IPS-11a (cell line): ENCODE data around the gene TMEM89.

ENCODE experiments used
- H3K4me3 ChIP-seq: one replicate; pipeline ENCODE4 v1.5.1; 2013; ENCODE audit warnings: low read depth, low read length, control low read depth

TMEM89 gene

DNA sequence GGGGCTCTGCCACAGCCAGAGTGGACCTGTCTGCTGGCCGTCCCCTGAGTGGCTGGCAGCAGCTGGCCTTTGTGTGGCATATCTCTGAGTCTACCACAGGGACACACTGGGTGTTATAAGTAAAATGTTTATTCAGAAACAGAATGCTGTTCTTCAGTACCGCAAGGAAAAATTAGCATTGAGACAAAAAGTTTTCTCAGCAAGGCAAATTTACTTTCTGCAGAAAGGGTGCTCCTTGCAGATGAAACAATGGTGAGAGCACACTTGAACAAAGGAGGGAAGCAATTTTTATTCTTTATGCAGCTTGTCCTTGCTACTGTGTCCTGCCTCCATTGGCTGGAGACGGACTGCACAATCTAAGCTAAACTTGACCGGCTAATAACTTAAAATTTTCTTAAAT is 4.0 kb downstream of the TMEM89 start:
- H3K4me3 ChIP-seq = no peak overlapping the region

- no peak overlapping the region for H3K4me3 ChIP-seq
Measured at GRCh38 chr3:48614044-48614443, 7.5 kb downstream of the TMEM89 start.

GRCh38 chr3:48612309-48612708 is 9.3 kb downstream of the TMEM89 start:
- H3K4me3 ChIP-seq = no peak overlapping the region

GRCh38 chr3:48609088-48610005 is 12.2 kb downstream of the TMEM89 start, which contains the start of gene UQCRC1:
TSS of gene UQCRC1 (minus strand) at chr3:48609646. CDS start at chr3:48609620, 26 bp downstream.
- H3K4me3 ChIP-seq = peak within 1 kb of the TSS; percentile 96

- H3K4me3 ChIP-seq = no peak overlapping the region
Measured at GRCh38 chr3:48607519-48607918, 14.1 kb downstream of the TMEM89 start.

DNA sequence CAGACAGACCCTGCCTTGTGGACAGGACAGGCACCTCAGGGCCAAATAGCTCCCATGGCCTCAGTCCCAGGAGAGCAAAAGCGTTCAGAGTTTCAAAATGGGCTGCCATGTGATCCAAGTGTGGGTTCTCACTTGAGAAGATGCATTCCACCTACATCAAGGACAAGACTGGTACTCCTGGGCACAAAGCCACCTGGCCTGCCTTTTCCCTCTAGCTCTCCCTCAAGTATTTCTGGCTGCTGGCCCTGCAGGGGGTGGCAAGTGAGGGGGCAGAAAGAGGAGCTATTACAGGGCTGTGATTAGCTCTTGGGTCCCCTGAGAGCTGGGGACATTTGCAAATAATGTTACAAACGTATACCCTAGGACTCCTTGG is 20.0 kb downstream of the TMEM89 start:
- no peak overlapping the region for H3K4me3 ChIP-seq

GRCh38 chr3:48600711-48601621 is 20.6 kb downstream of the TMEM89 start:
- H3K4me3 ChIP-seq = no peak overlapping the region

- no peak overlapping the region for H3K4me3 ChIP-seq
Measured at GRCh38 chr3:48599509-48600285, 21.9 kb downstream of the TMEM89 start.

DNA sequence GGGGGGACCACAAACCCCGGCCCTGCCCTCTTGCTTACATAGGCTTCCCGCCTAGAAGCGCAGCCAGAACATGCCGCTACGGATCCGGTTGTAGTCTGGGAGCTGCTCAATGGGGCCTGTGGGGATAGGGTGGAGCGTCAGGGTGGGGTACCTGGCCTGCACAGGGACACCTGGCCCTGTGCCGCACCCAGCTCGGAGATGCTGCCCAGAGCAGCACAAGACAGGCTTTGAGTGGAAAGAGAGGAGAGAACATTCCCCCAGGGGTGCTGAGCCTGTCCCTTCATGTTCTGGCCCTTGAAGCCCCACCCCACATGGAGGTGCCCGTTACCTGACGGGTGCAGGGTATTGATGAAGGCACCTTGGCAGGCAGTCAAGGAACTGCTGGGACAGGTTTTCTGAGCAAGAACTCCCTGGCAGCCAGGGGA is 22.5 kb downstream of the TMEM89 start:
- no peak overlapping the region for H3K4me3 ChIP-seq

DNA sequence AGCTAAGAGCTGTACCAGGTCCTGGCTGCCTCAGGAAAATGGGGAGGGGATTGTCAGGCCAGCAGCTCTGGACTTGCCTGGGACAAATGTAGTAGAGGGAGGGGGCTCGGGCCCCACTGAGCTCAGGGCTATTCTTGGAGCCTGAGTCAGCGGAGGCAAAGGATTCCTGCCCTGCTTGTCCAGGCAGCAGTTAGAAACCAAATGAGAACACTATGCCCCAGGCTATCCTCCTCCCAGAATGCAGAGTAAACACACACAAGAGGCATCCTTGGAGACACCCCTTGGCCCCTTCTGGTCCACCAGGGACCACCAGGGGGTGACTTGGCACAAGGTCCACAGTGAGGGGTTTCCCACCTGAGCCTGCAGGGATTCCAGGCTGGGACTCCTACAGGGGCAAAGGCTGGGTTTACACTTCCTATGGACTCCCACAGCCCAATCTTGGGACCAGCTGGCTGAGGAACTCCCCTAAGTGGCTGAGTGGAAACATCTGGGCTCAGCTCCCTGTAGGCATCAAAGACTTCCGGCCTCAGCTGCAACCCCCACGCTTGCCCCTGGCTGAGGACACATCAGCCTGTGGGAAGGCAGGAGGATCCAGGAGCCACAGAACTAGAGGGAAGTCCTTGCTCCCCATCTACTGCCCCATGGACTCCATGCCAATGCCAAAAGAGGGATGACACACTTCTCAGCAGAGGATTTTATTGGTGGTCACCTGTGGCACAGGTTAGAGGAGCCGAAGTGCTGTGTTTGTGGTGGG is 23.1 kb downstream of the TMEM89 start:
- no peak overlapping the region for H3K4me3 ChIP-seq

- H3K4me3 ChIP-seq = no peak overlapping the region
Measured at GRCh38 chr3:48597408-48597800, 24.2 kb downstream of the TMEM89 start.

- H3K4me3 ChIP-seq = no peak overlapping the region
Measured at GRCh38 chr3:48596676-48597407, 24.7 kb downstream of the TMEM89 start.

GRCh38 chr3:48596157-48596556 is 25.4 kb downstream of the TMEM89 start:
- no peak overlapping the region for H3K4me3 ChIP-seq

DNA sequence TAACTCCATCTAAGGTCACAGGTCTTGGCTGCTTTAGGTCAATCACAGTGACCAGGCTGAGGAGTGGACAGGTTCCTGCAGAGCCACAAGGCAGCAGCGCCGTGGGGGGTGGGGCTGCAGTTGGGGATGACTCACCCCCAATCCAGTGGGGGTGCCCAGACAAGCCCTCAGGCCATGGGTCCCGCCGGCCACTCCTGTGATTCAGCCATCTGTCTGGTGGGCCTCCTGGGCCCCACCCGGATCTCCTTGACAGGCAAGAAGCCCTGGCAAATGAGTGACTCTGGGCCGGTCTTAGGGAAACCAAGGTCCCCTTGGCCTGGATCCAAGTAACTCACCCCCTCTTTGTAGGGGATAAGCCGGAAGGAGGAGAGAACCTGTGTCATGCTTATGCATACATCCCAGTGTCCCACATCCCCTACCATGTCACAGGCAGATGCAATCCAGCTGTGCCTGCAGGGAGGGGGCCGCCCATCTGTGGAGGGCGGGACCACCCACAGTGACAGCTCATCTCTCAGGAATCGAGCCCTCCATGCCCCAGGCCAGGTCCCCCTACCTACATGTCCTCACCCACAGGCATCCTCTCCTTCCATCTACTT is 25.9 kb downstream of the TMEM89 start:
- no peak overlapping the region for H3K4me3 ChIP-seq

GRCh38 chr3:48595075-48595525 is 26.5 kb downstream of the TMEM89 start, which contains the start of gene COL7A1:
TSS of gene COL7A1 (minus strand) at chr3:48595329. CDS start at chr3:48595159, 170 bp downstream.
- H3K4me3 ChIP-seq = peak within 1 kb of the TSS; percentile 47

- H3K4me3 ChIP-seq = peak overlapping the region; percentile 47
Measured at GRCh38 chr3:48594417-48595049, 27.0 kb downstream of the TMEM89 start.

DNA sequence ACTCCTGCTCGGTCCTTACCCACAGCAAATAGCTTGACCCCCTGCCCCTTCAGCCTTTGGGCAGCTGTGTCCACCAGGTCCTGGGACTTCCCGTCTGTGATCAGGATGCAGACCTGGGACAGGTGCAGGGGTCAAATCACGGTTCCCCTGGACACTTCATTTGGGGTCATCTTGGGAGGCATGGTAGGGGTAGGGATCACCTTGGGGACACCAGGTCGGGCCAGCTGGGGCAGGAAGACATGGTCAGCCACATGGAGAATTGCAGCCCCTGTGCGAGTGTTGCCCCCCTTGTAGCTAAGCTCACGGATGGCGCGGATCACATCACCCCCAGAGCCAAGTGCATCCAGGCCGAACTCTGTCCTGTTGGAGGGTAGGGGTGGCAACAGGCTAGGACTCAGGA is 28.2 kb downstream of the TMEM89 start:
- no peak overlapping the region for H3K4me3 ChIP-seq

- H3K4me3 ChIP-seq = no peak overlapping the region
Measured at GRCh38 chr3:48592519-48593087, 29.0 kb downstream of the TMEM89 start.
